Activated naive CD4-positive, alpha-beta T cell (primary cell): ENCODE measurements around the gene VSTM1.

Experiments used
- DNase-seq, 4 experiments: peaks; one replicate each; lab custom pipeline; 2025; lab: John Stamatoyannopoulos, UW

VSTM1 gene

GRCh38 chr19:54011507-54012211, 52.0 kb downstream of the VSTM1 start:
- no peak for DNase-seq

- DNase-seq, result no peak
Measured at GRCh38 chr19:54010474-54010873, 53.2 kb downstream of the VSTM1 start.

DNA sequence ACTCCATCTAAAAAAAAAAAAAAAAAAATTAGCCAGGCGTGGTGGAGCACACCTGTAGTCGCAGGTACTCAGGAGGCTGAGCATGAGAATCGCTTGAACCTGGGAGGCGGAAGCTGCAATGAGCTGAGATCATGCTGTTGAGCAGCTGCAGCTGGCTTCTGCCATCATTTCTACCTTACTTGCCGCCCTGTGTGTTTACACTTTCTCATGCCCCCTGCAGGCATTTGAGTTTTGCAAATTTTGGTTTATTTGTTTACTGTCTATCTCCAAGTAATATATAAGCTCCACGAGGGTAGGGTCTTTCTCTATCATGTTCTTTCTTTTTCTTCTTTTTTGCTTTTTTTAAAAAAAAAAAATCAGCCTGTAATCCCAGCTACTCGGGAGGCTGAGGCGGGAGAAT, 54.3 kb downstream of the VSTM1 start:
- no peak for DNase-seq

GRCh38 chr19:54002495-54003315, 61.0 kb downstream of the VSTM1 start:
- no peak for DNase-seq

DNA sequence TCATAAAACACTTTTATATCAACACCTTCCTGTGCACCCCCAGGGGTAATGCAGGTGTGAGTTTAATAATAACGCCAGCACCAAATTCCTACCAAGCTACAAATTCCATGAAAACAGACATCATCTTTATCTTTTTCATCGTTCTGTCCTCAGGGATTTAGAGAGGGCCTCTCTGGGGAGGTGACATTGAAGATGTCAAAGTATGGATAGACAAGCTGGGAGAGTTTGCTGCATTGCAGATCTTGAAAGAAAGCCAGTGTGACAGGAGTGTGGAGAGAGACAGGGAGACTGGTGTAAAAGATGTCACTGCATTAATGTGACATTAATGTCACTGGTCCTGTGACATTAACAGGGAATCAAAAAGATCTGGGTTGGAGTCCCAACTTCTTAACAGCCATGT, 62.2 kb downstream of the VSTM1 start:
- DNase-seq, result no peak

- no peak for DNase-seq
Measured at GRCh38 chr19:53999694-54000093, 64.0 kb downstream of the VSTM1 start.

- DNase-seq, result no peak
Measured at GRCh38 chr19:53998223-53998622, 65.5 kb downstream of the VSTM1 start.

DNA sequence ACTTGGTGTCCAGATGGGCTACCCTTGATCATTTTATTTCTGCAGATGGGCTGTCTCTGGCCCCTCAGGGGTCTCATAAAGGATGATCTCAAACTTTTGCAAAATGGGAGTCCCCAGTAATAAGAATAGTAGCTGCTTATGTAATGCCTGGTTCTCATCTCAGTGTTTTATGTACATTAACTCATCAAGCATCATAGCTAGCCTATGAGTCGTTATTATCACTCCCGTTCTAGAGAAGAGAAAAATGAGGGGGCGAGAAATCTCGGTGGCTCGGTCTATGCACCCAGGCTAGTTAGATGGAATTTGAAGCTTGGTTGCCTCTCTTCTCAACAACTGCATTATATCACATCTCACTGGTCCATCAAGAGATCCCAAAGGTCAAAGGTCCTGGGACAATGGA, 68.9 kb downstream of the VSTM1 start:
- no peak for DNase-seq

GRCh38 chr19:53993448-53993847, 70.2 kb downstream of the VSTM1 start:
- no peak for DNase-seq

GRCh38 chr19:53992815-53993214, 70.9 kb downstream of the VSTM1 start:
- no peak for DNase-seq

- DNase-seq, result no peak
Measured at GRCh38 chr19:53992211-53992610, 71.5 kb downstream of the VSTM1 start.

DNA sequence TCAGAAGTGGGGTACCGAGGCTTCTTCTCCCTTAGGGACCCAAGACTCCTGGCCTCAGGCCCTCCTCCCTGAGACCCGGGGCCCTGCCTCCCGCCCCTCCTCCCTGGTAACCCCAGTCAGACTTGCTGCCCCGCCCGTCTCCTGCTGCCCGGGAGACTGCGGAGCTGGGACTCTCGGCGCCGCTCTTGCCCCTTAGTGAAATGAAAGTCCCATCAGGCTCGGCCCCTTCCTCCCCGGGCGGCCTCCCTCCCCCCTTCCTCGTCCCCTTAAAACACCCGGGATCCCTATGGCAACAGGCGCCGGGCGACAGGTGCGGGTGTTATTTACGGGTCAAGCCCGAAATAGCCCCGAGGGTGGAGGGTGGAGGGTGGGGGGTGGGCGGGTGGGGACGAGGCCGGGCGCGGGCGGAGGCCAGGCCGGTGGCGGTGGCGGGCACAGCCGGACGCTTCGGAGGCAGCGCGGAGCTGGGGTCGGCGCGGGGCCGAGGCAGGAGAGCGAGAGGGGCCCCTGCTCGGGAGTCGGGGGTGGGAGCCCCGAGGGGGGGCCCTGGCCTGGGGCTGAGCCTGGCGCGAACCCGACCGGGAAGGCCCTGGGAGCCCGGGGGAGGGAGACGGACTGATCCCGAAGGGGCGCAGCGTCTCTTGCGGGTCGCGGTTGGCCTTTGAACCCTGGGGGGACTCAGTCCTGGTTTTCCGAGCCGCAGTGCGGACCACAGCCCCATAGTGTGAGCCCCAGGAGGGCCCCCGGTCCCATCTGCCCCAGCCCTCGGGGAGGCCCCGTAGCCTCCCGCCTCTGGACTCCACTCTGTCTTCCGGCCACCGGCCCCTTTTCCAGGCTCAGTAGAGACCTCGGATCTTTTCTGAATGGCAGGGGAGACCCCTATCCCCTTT, 72.2 kb downstream of the VSTM1 start, which contains the start of gene CACNG6:
TSS of gene CACNG6 (plus strand) at position 414 of the 890 bp plus-strand sequence. CDS start 1,241 bp downstream, outside the sequence.
- DNase-seq, result no peak
